ENCODE data around the gene LHPP.

DNA sequence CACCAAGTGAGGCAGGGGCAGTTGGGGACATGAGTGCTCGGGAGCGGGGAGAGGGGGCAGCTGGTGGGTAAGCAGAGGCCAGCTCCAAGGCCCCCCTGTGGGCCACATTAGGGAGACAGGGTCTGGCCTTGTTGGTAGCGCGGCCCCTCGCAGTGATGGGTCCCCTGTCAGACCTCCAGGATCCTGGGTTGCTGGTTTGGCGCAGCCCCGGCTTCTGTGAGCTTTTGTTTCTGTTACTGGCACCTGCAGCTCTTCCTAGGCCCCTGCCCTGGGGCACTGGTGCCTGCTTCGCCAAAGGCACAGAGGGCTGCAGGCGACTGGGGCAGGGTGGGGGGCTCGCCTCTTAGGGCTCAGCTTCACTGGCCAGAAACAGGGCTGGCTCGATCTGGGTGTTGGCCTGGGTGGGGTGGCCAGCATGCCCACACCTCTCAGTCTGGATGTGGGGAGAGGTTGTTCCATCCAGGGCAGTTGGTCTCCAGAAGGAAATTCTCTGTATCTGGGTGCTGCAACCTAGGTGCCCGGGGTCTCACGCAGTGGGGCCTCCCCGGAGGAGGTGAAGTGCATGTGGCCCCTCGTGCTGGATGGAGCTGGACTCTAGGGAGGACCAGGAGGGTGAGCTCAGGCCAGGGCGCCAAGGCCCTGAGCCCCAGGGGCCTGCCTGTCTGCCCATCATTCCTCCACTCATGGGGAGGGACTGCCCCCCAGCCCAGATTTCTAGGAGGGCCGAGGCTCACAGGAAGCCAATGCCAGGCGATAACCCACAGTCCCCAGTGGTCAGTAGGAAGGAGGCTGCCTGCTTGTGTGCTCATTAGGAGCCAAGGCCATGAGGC is 138.6 kb downstream of the LHPP start:
- TF ChIP-seq, protein P1, sequence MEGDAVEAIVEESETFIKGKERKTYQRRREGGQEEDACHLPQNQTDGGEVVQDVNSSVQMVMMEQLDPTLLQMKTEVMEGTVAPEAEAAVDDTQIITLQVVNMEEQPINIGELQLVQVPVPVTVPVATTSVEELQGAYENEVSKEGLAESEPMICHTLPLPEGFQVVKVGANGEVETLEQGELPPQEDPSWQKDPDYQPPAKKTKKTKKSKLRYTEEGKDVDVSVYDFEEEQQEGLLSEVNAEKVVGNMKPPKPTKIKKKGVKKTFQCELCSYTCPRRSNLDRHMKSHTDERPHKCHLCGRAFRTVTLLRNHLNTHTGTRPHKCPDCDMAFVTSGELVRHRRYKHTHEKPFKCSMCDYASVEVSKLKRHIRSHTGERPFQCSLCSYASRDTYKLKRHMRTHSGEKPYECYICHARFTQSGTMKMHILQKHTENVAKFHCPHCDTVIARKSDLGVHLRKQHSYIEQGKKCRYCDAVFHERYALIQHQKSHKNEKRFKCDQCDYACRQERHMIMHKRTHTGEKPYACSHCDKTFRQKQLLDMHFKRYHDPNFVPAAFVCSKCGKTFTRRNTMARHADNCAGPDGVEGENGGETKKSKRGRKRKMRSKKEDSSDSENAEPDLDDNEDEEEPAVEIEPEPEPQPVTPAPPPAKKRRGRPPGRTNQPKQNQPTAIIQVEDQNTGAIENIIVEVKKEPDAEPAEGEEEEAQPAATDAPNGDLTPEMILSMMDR (IDR thresholded peaks at IDR 0.05): no peak
- TF ChIP-seq POLR2A (IDR thresholded peaks at IDR 0.05): no peak
